OCI-LY3 (cell line): ENCODE results near the gene PHYHD1.

ENCODE experiments used
- H2AFZ ChIP-seq: fragments of 200-600, 300-600 bp; shearing (Covaris generic); 2 replicates; pipeline ENCODE4 v1.6.0; 2014; ENCODE audit warnings: antibody characterized with exemption, low read depth, low read length
- H3K27ac ChIP-seq: fragments of 200-600, 300-600 bp; sonication (generic); 2 replicates; pipeline ENCODE4 v1.5.1; 2014; ENCODE audit warnings: mild to moderate bottlenecking, low read length, moderate library complexity, mixed read lengths
- H3K27me3 ChIP-seq: fragments of 200-600, 300-600 bp; sonication (generic); 2 replicates; pipeline ENCODE4 v1.6.1; 2014; ENCODE audit warnings: low read depth, low read length, mixed read lengths
- H3K36me3 ChIP-seq: fragments of 200-600, 300-600 bp; sonication (generic); replicated peaks from 2 replicates; pipeline ENCODE3; 2014; ENCODE audit warnings: low read depth, low read length, mixed read lengths
- H3K4me1 ChIP-seq: fragments of 300-600, 200-600 bp; sonication (generic); 2 replicates; pipeline ENCODE4 v1.6.1; 2014; ENCODE audit warnings: low read length, mixed read lengths
- H3K4me2 ChIP-seq: fragments of 200-600, 300-600 bp; sonication (generic); 2 replicates; pipeline ENCODE4 v1.6.1; 2014; ENCODE audit warnings: low read length, mixed read lengths
- H3K4me3 ChIP-seq: fragments of 300-600, 200-600 bp; sonication (generic); 2 replicates; pipeline ENCODE4 v1.5.1; 2014; ENCODE audit warnings: antibody characterized with exemption, mild to moderate bottlenecking, low read length, moderate library complexity
- H3K79me2 ChIP-seq: fragments of 300-600, 200-600 bp; shearing (Covaris generic); 2 replicates; pipeline ENCODE4 v1.6.1; 2014; ENCODE audit warnings: mild to moderate bottlenecking, low read length, mixed read lengths
- H3K9ac ChIP-seq: fragments of 300-600, 200-600 bp; shearing (Covaris generic); 2 replicates; pipeline ENCODE4 v1.6.0; 2014; ENCODE audit warnings: mild to moderate bottlenecking, low read length, moderate library complexity
- H3K9me3 ChIP-seq: fragments of 200-600, 300-600 bp; shearing (Covaris generic); 2 replicates; pipeline ENCODE4 v1.6.1; 2014; ENCODE audit warnings: low read length, mixed read lengths; ENCODE audit not compliant: insufficient read depth
- H4K20me1 ChIP-seq: fragments of 200-600, 300-600 bp; sonication (generic); 2 replicates; pipeline ENCODE4 v1.6.1; 2016; ENCODE audit warnings: low read length, mixed read lengths; ENCODE audit not compliant: insufficient read depth
- CTCF ChIP-seq: fragments of 200-600, 300-600 bp; sonication (generic); IDR thresholded peaks from 2 replicates; pipeline ENCODE4 v1.5.1; 2014; ENCODE audit warnings: antibody characterized with exemption, low read length, low read depth
- EZH2phosphoT487 ChIP-seq: fragments of 200-600 bp; shearing (Covaris generic); IDR thresholded peaks from 2 replicates; pipeline ENCODE4 v1.6.1; 2018; ENCODE audit warnings: antibody characterized with exemption, mixed run types, low read depth

The PHYHD1 gene

GRCh38 chr9:128905964-128906363 is 14.8 kb upstream of the PHYHD1 start:
- Histone ChIP-seq H3K4me2 (no peak overlapping the region), H3K27ac (no peak overlapping the region), H3K4me3 (no peak overlapping the region), H3K9me3 (no peaks in the 10 kb centered on the region), H3K79me2 (no peaks in the 10 kb centered on the region), H3K4me1 (peaks cover 11% of the 10 kb centered on the region; the same call in 1 of the 2 replicates), H2AFZ (no peak overlapping the region), H3K27me3 (no peaks in the 10 kb centered on the region), H4K20me1 (peaks cover 5% of the 10 kb centered on the region; the same call in 1 of the 2 replicates), H3K9ac (no peak overlapping the region), H3K36me3 (peaks cover 21% of the 10 kb centered on the region)
- TF ChIP-seq EZH2phosphoT487, result no peak
- no peak for TF ChIP-seq CTCF

GRCh38 chr9:128906741-128907140 is 14.0 kb upstream of the PHYHD1 start:
- Histone ChIP-seq H3K9ac (no peak overlapping the region), H3K27ac (no peak overlapping the region), H4K20me1 (peaks cover 11% of the 10 kb centered on the region), H3K27me3 (no peaks in the 10 kb centered on the region), H3K4me1 (peaks cover 9% of the 10 kb centered on the region; the same call in 1 of the 2 replicates), H3K36me3 (peaks cover 20% of the 10 kb centered on the region), H3K4me2 (no peak overlapping the region), H3K4me3 (no peak overlapping the region), H2AFZ (no peak overlapping the region), H3K9me3 (no peaks in the 10 kb centered on the region), H3K79me2 (no peaks in the 10 kb centered on the region; the same call in 1 of the 2 replicates)
- no peak for TF ChIP-seq CTCF
- TF ChIP-seq EZH2phosphoT487, result no peak

GRCh38 chr9:128908372-128908771 is 12.4 kb upstream of the PHYHD1 start:
- Histone ChIP-seq H3K79me2 (no peaks in the 10 kb centered on the region; the same call in 1 of the 2 replicates), H3K4me3 (no peak overlapping the region), H3K36me3 (peaks cover 19% of the 10 kb centered on the region), H3K9ac (no peak overlapping the region), H3K4me1 (no peaks in the 10 kb centered on the region), H3K27me3 (no peaks in the 10 kb centered on the region), H3K27ac (no peak overlapping the region), H4K20me1 (peaks cover 12% of the 10 kb centered on the region), H2AFZ (no peak overlapping the region), H3K4me2 (no peak overlapping the region), H3K9me3 (no peaks in the 10 kb centered on the region)
- TF ChIP-seq EZH2phosphoT487 (no peak), CTCF (no peak)

GRCh38 chr9:128909859-128910258 is 10.9 kb upstream of the PHYHD1 start:
- Histone ChIP-seq H3K79me2 (no peaks in the 10 kb centered on the region; the same call in 1 of the 2 replicates), H3K4me3 (no peak overlapping the region), H3K9ac (no peak overlapping the region), H3K36me3 (peaks cover 19% of the 10 kb centered on the region), H4K20me1 (peaks cover 12% of the 10 kb centered on the region), H3K27me3 (no peaks in the 10 kb centered on the region), H3K4me1 (no peaks in the 10 kb centered on the region), H3K9me3 (no peaks in the 10 kb centered on the region), H2AFZ (no peak overlapping the region), H3K4me2 (no peak overlapping the region), H3K27ac (no peak overlapping the region)
- TF ChIP-seq EZH2phosphoT487, result no peak
- no peak for TF ChIP-seq CTCF
